Hepatocyte (in vitro differentiated cells): Measurements from ENCODE around the gene PPP1R1B. TPM values are rescaled to one million over a fixed set of nuclear protein-coding genes. Genes with fewer than 3 reads are reported as not detected.

ENCODE experiments used
- DNase-seq: peaks from one replicate; pipeline ENCODE4 v3.0.0-alpha.2; 2016; ENCODE audit warnings: low spot score
- H2AFZ ChIP-seq: fragments of 200-600 bp; sonication (generic); 2 replicates; pipeline ENCODE4 v1.6.0; 2016; ENCODE audit warnings: antibody characterized with exemption, mild to moderate bottlenecking
- H3K27ac ChIP-seq: fragments of 200-600 bp; sonication (generic); 2 replicates; pipeline ENCODE4 v1.5.1; 2016; ENCODE audit warnings: mild to moderate bottlenecking
- H3K27me3 ChIP-seq: fragments of 200-600 bp; sonication (generic); 2 replicates; pipeline ENCODE4 v1.6.1; 2016
- H3K36me3 ChIP-seq: fragments of 200-600 bp; sonication (generic); replicated peaks from 2 replicates; pipeline ENCODE4 v1.5.1; 2016; ENCODE audit warnings: low read depth; ENCODE audit not compliant: insufficient read depth
- H3K4me1 ChIP-seq: fragments of 200-600 bp; sonication (generic); 2 replicates; pipeline ENCODE4 v1.5.1; 2016; ENCODE audit warnings: mild to moderate bottlenecking, moderate library complexity; ENCODE audit not compliant: insufficient read depth
- H3K4me2 ChIP-seq: fragments of 200-600 bp; sonication (generic); 2 replicates; pipeline ENCODE4 v1.6.0; 2016
- H3K4me3 ChIP-seq: fragments of 200-600 bp; sonication (generic); 2 replicates; pipeline ENCODE4 v1.5.1; 2016; ENCODE audit warnings: mild to moderate bottlenecking
- H3K79me2 ChIP-seq: fragments of 200-600 bp; sonication (generic); 2 replicates; pipeline ENCODE4 v1.6.0; 2017; ENCODE audit warnings: mild to moderate bottlenecking
- H3K9me2 ChIP-seq: fragments of 200-600 bp; sonication (generic); replicated peaks from 2 replicates; pipeline ENCODE4 v1.6.0; 2017; ENCODE audit warnings: mild to moderate bottlenecking; ENCODE audit not compliant: insufficient read depth
- H3K9me3 ChIP-seq: fragments of 200-600 bp; sonication (generic); 2 replicates; pipeline ENCODE4 v1.5.1; 2016; ENCODE audit warnings: low read depth, mild to moderate bottlenecking
- H4K20me1 ChIP-seq: fragments of 200-600 bp; sonication (generic); 2 replicates; pipeline ENCODE4 v1.6.0; 2016; ENCODE audit warnings: mild to moderate bottlenecking; ENCODE audit not compliant: insufficient read depth, poor library complexity, severe bottlenecking
- EZH2 ChIP-seq: fragments of 200-600 bp; sonication (generic); IDR thresholded peaks from 2 replicates; pipeline ENCODE4 v1.6.1; 2016; ENCODE audit warnings: antibody characterized with exemption, mild to moderate bottlenecking, borderline replicate concordance
- EZH2phosphoT487 ChIP-seq: fragments of 200-600 bp; sonication (generic); IDR thresholded peaks from one replicate; pipeline ENCODE4 v1.6.1; 2018; ENCODE audit warnings: antibody characterized with exemption, mild to moderate bottlenecking, low read depth, moderate library complexity; ENCODE audit not compliant: unreplicated experiment, severe bottlenecking
- WGBS: methylation state at CpG from one replicate; pipeline ENCODE4 v1.1.6; 2016; ENCODE audit warnings: low lambda C conversion rate; ENCODE audit errors: missing lambda C conversion rate; 5-methylcytosine and 5-hydroxymethylcytosine counted together
- polyA plus RNA-seq: library from polyadenylated mRNA; unstranded; fragments of >200 nt; fragmentation: Nextera tagmentation; extraction: Ambion mirVana; gene quantifications from 2 replicates; pipeline ENCODE4 v1.2.1, GENCODE V29; 2016
- total RNA-seq: library from RNA; depleted of rRNA; stranded (reverse); fragments of >200 nt; gene quantifications from 2 replicates; pipeline ENCODE4 v1.2.3, GENCODE V29; 2014
- TF ChIP-seq, protein P1 (sequence below): fragments of 200-600 bp; sonication (generic); IDR thresholded peaks from 2 replicates; pipeline ENCODE4 v1.5.1; 2016; ENCODE audit warnings: antibody characterized with exemption, mild to moderate bottlenecking; ENCODE audit not compliant: poor library complexity

PPP1R1B gene
- total RNA-seq: 1.5 TPM in 2 replicates
- polyA plus RNA-seq: 3.7 TPM in 2 replicates

DNA sequence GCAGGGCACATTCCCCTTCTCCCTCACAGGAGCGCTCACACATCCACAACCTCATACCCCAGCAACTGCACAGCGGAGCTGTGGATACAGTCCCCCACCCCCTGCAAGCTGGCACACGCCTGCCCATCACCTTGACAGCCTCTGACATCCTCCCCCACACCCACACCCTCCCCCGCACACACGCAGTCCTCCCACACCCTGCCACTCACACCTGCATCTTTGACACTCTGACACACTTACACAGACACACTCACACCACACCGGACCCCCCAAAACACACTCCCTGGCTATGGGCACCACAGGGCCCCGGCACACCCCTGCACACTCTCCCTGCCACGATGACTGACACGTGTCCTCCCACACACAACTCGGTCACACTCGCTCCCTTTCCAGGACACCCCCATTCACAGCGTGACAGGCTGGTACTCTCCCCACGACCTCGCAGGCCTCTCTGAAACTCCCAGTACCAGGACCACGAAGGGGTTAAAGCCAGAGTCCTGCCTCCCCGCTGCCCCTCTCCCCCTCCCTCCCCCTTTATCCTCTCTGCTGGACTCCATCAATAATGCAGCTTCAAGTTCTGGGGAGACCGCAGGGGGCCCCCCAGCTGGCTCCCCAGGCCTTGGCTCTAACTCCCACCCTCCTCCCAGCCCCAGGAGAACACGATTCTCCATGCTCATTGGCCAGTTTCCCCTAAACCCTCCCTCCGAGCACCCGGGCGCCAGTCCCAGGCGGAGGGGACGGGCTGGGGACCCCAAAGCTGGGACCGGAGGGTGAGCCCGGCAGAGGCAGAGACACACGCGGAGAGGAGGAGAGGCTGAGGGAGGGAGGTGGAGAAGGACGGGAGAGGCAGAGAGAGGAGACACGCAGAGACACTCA is at the start of gene PPP1R1B:
PPP1R1B (plus strand) TSS at position 782 of the 876 bp plus-strand sequence. CDS start 441 bp downstream, outside the sequence.
- 18% methylated on average over 25 of the region's 29 CpGs for WGBS
- H3K27ac ChIP-seq: no peak within 1 kb of the TSS

DNA sequence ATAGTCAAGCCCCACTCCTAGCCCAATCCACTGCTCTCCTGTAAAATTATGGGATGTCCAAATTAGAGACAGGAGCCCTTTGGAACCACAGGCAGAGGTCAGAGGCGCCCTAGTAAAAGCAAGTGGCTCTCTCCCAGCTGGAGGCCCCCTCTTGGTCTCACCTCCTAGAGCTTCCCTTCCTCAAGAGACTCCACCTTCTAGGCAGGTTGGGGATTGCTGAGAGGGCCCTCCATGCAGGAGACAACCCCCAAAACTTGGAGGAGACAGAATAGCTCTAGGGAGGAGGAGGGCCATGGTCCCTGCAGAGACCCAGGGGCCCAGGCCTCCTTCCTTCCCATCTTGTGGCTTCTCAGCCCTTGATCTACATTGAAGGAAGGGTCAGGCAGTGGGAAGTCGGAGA is 48.5 kb upstream of the PPP1R1B start:
- 79% methylated on average over 2 of the region's 2 CpGs for whole genome bisulfite sequencing
- no peak overlapping the region for H3K4me3 ChIP-seq
- H3K4me2 ChIP-seq: no peak overlapping the region
- peaks cover 4% of the 10 kb centered on the region for H3K4me1 ChIP-seq
- no peaks in the 10 kb centered on the region for H3K9me3 ChIP-seq
- no peaks in the 10 kb centered on the region for H3K79me2 ChIP-seq
- no peak overlapping the region for H2AFZ ChIP-seq
- DNase-seq: no peak
- H4K20me1 ChIP-seq: no peaks in the 10 kb centered on the region
- H3K36me3 ChIP-seq: no peaks in the 10 kb centered on the region
- no peak overlapping the region for H3K27ac ChIP-seq
- peaks cover 3% of the 10 kb centered on the region for H3K27me3 ChIP-seq
- no peaks in the 10 kb centered on the region for H3K9me2 ChIP-seq
- TF ChIP-seq EZH2: no peak
- TF ChIP-seq, protein P1, sequence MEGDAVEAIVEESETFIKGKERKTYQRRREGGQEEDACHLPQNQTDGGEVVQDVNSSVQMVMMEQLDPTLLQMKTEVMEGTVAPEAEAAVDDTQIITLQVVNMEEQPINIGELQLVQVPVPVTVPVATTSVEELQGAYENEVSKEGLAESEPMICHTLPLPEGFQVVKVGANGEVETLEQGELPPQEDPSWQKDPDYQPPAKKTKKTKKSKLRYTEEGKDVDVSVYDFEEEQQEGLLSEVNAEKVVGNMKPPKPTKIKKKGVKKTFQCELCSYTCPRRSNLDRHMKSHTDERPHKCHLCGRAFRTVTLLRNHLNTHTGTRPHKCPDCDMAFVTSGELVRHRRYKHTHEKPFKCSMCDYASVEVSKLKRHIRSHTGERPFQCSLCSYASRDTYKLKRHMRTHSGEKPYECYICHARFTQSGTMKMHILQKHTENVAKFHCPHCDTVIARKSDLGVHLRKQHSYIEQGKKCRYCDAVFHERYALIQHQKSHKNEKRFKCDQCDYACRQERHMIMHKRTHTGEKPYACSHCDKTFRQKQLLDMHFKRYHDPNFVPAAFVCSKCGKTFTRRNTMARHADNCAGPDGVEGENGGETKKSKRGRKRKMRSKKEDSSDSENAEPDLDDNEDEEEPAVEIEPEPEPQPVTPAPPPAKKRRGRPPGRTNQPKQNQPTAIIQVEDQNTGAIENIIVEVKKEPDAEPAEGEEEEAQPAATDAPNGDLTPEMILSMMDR: no peak
- no peak for TF ChIP-seq EZH2phosphoT487

More for the DNA sequence above, at the start of gene PPP1R1B:
- peak within 1 kb of the TSS; percentile 55 for H3K4me3 ChIP-seq
- H2AFZ ChIP-seq: peak within 1 kb of the TSS; percentile 66
- no peaks in the 10 kb centered on the region for H3K9me2 ChIP-seq
- peaks cover 22% of the 10 kb centered on the region for H3K4me1 ChIP-seq
- H3K4me2 ChIP-seq: peak within 1 kb of the TSS; percentile 98
- no peaks in the 10 kb centered on the region for H3K9me3 ChIP-seq
- peaks cover 46% of the 10 kb centered on the region for H3K27me3 ChIP-seq
- H3K36me3 ChIP-seq: no peaks in the 10 kb centered on the region
- DNase-seq: no peak
- TF ChIP-seq, protein P1: no peak
- TF ChIP-seq EZH2: no peak
- TF ChIP-seq EZH2phosphoT487: no peak
- no peaks in the 10 kb centered on the region for H3K79me2 ChIP-seq
- H4K20me1 ChIP-seq: no peaks in the 10 kb centered on the region

GRCh38 chr17:39579318-39580081 is 47.3 kb upstream of the PPP1R1B start:
- TF ChIP-seq, protein P1: no peak
- TF ChIP-seq EZH2 (no peak), EZH2phosphoT487 (no peak)
- Histone ChIP-seq H3K36me3 (no peaks in the 10 kb centered on the region), H4K20me1 (no peaks in the 10 kb centered on the region), H3K9me3 (no peaks in the 10 kb centered on the region), H3K27ac (no peak overlapping the region), H3K4me3 (no peak overlapping the region), H3K4me2 (no peak overlapping the region), H3K4me1 (no peaks in the 10 kb centered on the region), H3K9me2 (no peaks in the 10 kb centered on the region), H3K27me3 (peaks cover 3% of the 10 kb centered on the region), H2AFZ (no peak overlapping the region), H3K79me2 (no peaks in the 10 kb centered on the region)
- DNase-seq: no peak
- WGBS: 38% methylated on average over 7 of the region's 8 CpGs
